Left ventricle myocardium inferior (tissue), 1 donor: ENCODE results near the gene IL20. TPM values are rescaled to one million over a fixed set of nuclear protein-coding genes. Genes with fewer than 3 reads are reported as not detected.

Experiments used
- DNase-seq: peaks from one replicate; pipeline ENCODE4 v3.0.0-alpha.2; 2020
- H3K27ac ChIP-seq: fragments of 200-600 bp; replicated peaks from 2 replicates; pipeline ENCODE4 v1.8.0; 2021
- H3K27me3 ChIP-seq: fragments of 200-600 bp; 2 replicates; pipeline ENCODE4 v1.8.0; 2021; ENCODE audit warnings: low read depth
- H3K36me3 ChIP-seq: fragments of 200-600 bp; 2 replicates; pipeline ENCODE4 v1.8.0; 2021
- H3K4me1 ChIP-seq: fragments of 200-600 bp; 2 replicates; pipeline ENCODE4 v1.8.0; 2021
- H3K4me3 ChIP-seq: fragments of 200-600 bp; 2 replicates; pipeline ENCODE4 v1.8.0; 2021; ENCODE audit warnings: mild to moderate bottlenecking, moderate library complexity
- H3K9me3 ChIP-seq: fragments of 200-600 bp; replicated peaks from 2 replicates; pipeline ENCODE4 v1.8.0; 2021
- intact Hi-C: fragments of 100-400 bp; cut with micrococcal nuclease; formaldehyde crosslinking; loops from one replicate; pipeline ENCODE4 v1.11.0; 2022
- total RNA-seq: library from RNA; stranded (reverse); fragmentation: NEBNext Ultra II Directional; extraction: Animal tissue kit (Norgen Biotek cat#: 25700); gene quantifications from one replicate; pipeline ENCODE4 v1.2.1, GENCODE V29; 2021
- TF ChIP-seq, protein P1 (sequence below): fragments of 200-600 bp; IDR thresholded peaks from 2 replicates; pipeline ENCODE4 v1.8.0; 2021; ENCODE audit warnings: antibody characterized with exemption, mild to moderate bottlenecking, borderline replicate concordance
- donor health status: DM: no; HTN: yes; CAD: no; lungs with severe emphysema.

IL20 gene
- total RNA-seq, 1 donor from 2014 or later = not detected

DNA sequence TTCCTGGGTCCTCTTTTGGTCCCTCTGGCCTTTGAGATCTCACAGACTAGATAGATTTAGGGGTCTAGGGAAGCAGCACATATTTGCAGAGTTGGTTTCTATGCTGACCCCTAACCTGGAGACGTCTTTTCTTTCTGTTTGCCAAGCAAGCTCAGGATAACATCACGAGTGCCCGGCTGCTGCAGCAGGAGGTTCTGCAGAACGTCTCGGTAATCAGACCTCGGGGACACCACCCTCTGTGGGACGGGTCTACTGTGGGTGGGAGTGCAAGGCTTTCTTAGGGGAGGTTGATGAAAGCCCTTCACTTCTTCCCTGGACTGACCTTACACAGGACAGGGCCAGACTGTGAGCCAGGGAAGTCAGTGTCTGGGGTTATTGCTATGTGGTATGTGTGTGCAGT, 34.7 kb downstream of the IL20 start:
- H3K27ac ChIP-seq = no peak overlapping the region
- H3K9me3 ChIP-seq = no peaks in the 10 kb centered on the region
- H3K4me3 ChIP-seq = no peak overlapping the region
- peaks cover 11% of the 10 kb centered on the region for H3K27me3 ChIP-seq
- H3K4me1 ChIP-seq = peaks cover 18% of the 10 kb centered on the region
- no peaks in the 10 kb centered on the region for H3K36me3 ChIP-seq
- DNase-seq = no peak
- TF ChIP-seq, protein P1, sequence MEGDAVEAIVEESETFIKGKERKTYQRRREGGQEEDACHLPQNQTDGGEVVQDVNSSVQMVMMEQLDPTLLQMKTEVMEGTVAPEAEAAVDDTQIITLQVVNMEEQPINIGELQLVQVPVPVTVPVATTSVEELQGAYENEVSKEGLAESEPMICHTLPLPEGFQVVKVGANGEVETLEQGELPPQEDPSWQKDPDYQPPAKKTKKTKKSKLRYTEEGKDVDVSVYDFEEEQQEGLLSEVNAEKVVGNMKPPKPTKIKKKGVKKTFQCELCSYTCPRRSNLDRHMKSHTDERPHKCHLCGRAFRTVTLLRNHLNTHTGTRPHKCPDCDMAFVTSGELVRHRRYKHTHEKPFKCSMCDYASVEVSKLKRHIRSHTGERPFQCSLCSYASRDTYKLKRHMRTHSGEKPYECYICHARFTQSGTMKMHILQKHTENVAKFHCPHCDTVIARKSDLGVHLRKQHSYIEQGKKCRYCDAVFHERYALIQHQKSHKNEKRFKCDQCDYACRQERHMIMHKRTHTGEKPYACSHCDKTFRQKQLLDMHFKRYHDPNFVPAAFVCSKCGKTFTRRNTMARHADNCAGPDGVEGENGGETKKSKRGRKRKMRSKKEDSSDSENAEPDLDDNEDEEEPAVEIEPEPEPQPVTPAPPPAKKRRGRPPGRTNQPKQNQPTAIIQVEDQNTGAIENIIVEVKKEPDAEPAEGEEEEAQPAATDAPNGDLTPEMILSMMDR = no peak
- intact Hi-C loops = no loop called here

DNA sequence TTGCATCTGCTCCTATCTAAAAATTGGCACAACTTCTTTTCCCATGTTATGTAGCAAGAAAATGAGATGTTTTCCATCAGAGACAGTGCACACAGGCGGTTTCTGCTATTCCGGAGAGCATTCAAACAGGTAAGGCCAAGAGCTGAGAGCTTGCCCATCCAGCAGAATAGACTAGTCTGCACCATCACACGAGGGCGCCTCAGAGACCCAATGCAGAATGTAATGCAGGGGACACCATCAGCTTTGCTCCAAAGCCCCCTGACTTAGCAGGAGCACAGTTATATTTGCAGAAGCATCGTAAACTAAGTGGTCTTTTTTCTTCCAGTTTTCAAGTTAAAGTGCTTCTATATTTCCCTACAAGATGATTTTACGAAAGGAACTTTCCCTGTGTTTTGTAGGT, 36.5 kb downstream of the IL20 start:
- TF ChIP-seq, protein P1 = no peak
- intact Hi-C loops = no loop called here
- no peak overlapping the region for H3K4me3 ChIP-seq

DNA sequence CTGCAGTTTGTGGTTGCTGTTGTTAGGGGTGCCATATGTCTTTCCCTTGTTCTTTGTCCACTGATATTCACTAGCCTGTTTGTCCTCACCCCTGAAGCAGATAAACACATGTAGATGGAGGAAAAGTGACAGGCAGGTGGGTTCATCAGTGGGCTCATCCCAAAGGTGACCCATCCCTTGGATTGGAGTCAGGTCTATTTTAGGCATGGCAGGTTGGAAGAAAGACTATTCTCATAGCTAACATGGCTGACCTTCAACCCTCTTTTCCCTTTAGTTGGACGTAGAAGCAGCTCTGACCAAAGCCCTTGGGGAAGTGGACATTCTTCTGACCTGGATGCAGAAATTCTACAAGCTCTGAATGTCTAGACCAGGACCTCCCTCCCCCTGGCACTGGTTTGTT, 37.3 kb downstream of the IL20 start:
- H3K27ac ChIP-seq = peak overlapping the region; percentile 47
- H3K27me3 ChIP-seq = peaks cover 8% of the 10 kb centered on the region

More for the DNA sequence above, 36.5 kb downstream of the IL20 start:
- Histone ChIP-seq H3K4me1 (peaks cover 18% of the 10 kb centered on the region), H3K27me3 (peaks cover 6% of the 10 kb centered on the region), H3K36me3 (no peaks in the 10 kb centered on the region), H3K9me3 (no peaks in the 10 kb centered on the region), H3K27ac (no peak overlapping the region)
- no peak for DNase-seq

DNA sequence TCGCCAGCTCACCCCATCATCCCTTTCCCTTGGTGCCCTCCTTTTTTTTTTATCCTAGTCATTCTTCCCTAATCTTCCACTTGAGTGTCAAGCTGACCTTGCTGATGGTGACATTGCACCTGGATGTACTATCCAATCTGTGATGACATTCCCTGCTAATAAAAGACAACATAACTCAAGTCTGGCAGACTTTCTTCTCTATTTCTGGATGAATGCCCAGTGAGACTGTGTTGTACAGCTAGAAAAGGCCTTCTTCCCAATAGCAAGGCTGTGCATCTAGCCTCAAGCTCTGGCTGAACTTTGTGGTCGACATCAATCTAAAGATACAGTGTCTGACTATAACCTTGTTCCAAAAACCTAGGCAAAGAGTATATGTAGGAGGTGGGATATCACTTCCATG, 38.3 kb downstream of the IL20 start:
- H3K4me1 ChIP-seq = peaks cover 18% of the 10 kb centered on the region
- H3K36me3 ChIP-seq = no peaks in the 10 kb centered on the region
- intact Hi-C loops = no loop called here
- H3K9me3 ChIP-seq = no peaks in the 10 kb centered on the region
- H3K27me3 ChIP-seq = peaks cover 15% of the 10 kb centered on the region
- no peak overlapping the region for H3K4me3 ChIP-seq
- peak overlapping the region; percentile 47 for H3K27ac ChIP-seq
- TF ChIP-seq, protein P1 = no peak
- DNase-seq = no peak

More for the DNA sequence above, 37.3 kb downstream of the IL20 start:
- DNase-seq = no peak
- H3K4me1 ChIP-seq = peaks cover 18% of the 10 kb centered on the region
- H3K36me3 ChIP-seq = no peaks in the 10 kb centered on the region
- intact Hi-C loops = no loop called here
- no peak overlapping the region for H3K4me3 ChIP-seq
- H3K9me3 ChIP-seq = no peaks in the 10 kb centered on the region
- TF ChIP-seq, protein P1 = no peak

DNA sequence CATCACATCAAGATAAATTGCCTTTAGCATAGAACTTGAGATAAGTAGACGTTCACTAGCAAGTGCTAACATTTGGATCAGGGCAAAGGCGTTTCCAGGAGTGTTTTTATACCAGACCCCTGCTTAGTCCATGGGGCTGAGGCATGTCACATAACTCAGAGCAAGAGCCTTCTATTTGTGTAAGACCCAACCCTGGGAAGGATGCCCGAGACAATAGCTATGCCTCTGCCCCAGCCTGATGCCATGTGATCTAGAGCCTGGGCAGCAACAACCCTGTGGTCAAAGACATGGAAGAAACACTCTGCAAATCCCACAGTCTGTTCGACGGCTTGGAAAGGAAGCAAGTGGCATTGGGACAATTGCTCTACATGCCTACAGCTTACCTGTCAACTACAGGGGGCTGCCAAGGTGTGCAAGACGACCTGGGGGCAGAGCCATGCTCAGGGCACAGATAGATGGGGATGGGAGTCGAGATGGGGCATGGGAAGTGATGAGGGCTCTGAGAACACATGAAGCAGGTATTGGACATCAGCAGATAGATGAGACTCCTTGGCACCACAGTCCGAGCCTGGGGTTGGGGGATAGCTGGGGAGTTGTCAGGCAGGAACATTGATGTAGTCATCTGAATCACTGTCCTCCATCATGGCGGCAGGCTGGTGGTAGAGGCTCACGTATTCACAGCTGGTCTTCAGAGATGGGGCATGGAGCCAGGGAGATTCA, 39.2 kb downstream of the IL20 start:
- H3K27ac ChIP-seq = peak overlapping the region; percentile 47
- TF ChIP-seq, protein P1 = no peak
- no peaks in the 10 kb centered on the region for H3K9me3 ChIP-seq
- DNase-seq = no peak
- H3K27me3 ChIP-seq = peaks cover 23% of the 10 kb centered on the region
- H3K36me3 ChIP-seq = no peaks in the 10 kb centered on the region
- H3K4me3 ChIP-seq = no peak overlapping the region
- intact Hi-C loops = no loop called here
- H3K4me1 ChIP-seq = peaks cover 27% of the 10 kb centered on the region
